CD4-positive, alpha-beta T cell treated with Interleukin-4 for 4 hours (primary cell): ENCODE measurements around the gene KCTD1.
"Not testable (repeated sequence)": the region's sequence is repeated elsewhere in the genome, so short reads cannot be mapped to it uniquely, and the experiment has no call there.

ENCODE experiments used
- DNase-seq: peaks from one replicate; pipeline ENCODE4 v3.0.0-alpha.2; 2020

The KCTD1 gene

DNA sequence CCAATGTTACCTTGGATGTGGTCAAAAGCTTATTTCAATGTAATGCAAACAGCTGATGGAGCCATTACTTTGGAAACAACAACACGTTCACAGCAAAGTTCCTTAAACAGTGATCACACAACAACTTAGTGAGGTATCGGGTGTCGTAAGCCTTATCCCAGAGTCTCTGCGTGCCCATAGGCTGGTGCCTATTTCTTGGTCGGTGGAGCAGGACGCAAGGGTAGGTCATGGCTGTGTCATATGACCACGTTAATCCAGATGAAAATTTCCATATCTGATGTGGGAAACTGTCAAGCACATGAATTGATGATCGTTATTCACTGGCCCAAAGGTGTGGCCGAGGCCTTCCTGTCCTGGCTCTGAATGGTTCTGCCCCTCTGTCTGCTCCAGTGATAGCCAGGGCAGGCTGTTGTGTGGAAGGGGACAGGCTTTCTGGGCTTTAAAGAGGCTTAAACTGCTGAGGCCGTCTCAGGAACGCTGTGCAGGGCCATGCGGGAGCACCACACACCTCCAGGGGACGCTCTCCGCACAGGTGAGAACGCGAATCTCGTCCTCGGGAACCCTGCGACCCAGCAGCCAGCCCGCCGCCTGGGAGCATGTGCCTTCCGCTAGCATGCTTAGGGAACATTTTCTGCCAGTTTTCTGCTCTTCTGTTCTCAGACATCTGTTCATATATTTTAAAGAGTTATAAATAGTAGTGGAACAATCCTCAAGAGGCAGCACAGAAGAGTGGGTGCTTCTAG is 90.6 kb downstream of the KCTD1 start:
- no peak for DNase-seq

DNA sequence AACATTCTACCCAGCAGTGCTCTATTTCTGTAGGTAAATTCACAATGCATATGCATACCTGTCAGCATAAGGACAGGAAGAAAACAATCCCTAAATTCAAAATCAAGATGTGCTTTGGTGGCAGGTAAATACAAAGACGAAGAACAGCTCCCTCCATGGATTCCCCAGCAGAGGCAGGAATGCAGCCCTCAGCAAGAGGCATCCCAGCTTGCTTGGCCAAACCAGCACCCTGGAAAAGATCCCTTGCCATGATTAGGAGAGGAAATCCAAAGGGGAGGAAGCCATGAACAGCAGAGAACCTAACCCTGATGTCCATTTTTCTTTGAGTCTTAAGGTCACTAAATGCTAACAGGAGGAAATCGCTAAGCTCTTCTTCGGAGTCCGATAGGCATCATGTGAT is 91.2 kb downstream of the KCTD1 start:
- DNase-seq: no peak

- DNase-seq: no peak
Observed at GRCh38 chr18:26456070-26456491, 92.3 kb downstream of the KCTD1 start.

DNA sequence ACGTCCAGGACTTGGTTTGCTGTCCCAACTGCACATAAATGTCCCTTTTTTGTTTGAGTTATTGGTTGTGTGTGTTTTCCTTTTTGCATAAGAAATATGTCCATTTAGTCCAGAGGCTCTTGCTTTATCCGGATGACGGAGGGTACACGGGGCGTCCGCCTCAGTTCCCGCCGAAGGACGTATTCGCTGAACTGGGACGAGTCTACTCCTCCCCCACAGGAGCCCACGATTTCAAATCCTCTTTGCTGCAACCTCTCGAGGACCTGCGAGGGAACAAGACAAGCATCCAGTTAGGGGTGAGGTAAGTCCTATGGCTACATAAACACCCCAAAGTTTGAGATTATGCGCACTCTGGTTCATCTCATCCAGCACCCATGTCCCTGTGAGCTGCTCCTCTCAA is 92.7 kb downstream of the KCTD1 start:
- DNase-seq: no peak

- DNase-seq: no peak
Observed at GRCh38 chr18:26454616-26455015, 93.7 kb downstream of the KCTD1 start.

GRCh38 chr18:26454192-26454591 is 94.2 kb downstream of the KCTD1 start:
- no peak for DNase-seq

GRCh38 chr18:26453386-26453901 is 94.9 kb downstream of the KCTD1 start:
- no peak for DNase-seq

- no peak for DNase-seq
Observed at GRCh38 chr18:26450989-26451682, 97.2 kb downstream of the KCTD1 start.

GRCh38 chr18:26448714-26449159 is 99.6 kb downstream of the KCTD1 start:
- DNase-seq: no peak

- no peak for DNase-seq
Observed at GRCh38 chr18:26443853-26444252, 104.5 kb downstream of the KCTD1 start.

- DNase-seq: no peak
Observed at GRCh38 chr18:26442126-26442525, 106.2 kb downstream of the KCTD1 start.

- no peak for DNase-seq
Observed at GRCh38 chr18:26440644-26441043, 107.7 kb downstream of the KCTD1 start.

DNA sequence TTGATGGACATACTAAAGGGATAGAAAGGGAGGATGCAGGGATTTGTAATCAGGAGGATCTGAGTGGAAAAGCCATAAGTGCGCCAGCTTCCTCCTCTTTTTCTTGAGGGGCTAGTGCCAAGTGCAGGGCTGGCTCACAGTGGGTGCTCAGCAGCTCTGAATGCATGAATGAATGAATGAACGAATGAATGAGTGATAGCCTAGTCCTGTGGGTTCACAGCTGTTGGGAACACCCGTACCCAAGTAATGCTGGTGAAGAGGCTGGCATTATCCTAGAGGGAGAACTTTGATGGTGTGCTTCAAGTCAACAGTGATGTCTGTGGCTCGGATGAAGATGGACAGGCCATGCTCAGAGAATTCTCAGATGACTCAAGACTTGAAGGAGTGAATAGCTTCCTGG is 108.8 kb downstream of the KCTD1 start:
- no peak for DNase-seq

DNA sequence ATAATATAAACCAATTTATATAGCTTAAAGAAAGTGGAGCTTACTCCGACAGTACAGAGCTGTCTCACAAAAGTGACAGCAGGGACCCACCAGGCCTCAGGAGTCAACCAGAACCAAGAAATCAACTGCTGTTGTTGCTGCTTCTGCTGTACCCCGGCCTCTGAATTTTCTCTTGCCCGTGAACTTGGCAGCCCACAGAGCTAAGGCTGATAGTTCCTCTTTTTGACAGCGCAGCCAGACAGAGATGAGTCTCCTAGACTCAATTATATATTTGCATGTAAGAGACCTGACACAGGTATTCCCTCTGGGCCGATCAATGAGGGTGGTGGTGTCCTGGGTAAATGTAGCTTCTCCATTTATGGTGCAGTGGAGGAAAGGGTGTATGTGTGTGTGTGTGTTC is 109.4 kb downstream of the KCTD1 start:
- DNase-seq: no peak

DNA sequence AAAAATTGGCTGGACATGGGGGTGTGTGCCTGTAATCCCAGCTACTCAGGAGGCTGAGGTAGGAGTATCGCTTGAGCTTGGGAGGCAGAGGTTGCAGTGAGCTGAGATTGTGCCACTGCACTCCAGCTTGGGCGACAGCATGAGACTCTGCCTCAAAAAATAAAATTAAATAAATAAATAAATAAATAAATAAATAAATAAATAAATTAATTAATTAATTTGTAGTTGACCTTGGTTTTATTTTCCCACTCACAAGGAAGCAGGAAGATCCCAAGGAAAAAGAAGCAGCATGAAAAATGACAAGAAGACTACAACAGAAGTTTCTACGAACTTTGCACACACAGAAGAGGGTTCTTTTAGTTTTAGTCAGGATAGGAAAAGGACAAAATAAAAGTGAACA is 110.7 kb downstream of the KCTD1 start:
- not testable (repeated sequence) for DNase-seq

DNA sequence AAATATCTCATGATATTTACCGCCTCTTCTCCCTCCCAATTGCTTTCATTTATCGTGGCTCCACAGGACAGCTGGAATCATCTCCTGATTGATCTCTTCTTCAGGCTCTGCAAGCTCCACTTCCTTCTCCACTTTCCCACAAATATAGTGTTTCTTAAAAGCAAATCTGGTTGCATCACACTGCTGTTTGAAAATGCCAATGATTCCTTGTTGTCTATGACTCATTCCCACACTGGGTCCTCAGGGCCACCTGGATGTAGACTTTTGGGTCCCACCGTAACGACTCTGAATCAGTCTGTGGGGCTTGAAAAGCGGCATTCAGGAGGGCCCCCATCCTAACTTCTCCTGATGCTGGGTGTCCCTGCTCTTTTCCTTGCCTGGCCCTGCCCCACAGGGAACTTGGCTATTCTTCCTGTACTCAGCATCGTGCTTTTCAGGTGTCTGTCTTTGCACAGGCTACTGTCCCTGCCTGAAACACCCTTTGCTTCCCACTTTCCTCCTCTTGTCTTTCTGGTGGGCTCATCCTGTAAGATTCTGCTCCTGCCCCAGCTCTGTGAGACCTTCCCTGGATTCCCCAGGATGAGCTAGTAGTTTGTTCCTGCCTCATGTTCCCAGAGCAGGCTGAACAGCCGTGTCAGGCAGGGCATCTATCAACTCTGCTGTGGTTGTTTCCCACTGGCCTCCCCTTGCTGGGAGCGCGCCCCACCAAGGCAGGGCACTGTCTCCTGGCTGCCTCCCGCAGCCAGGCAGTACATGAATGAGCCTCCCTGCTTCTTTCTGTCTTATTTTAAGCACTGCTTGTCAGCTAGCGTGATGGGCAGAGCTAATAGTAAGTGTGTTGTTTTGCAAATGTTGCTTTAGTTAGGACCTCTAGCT is 111.9 kb downstream of the KCTD1 start:
- no peak for DNase-seq

DNA sequence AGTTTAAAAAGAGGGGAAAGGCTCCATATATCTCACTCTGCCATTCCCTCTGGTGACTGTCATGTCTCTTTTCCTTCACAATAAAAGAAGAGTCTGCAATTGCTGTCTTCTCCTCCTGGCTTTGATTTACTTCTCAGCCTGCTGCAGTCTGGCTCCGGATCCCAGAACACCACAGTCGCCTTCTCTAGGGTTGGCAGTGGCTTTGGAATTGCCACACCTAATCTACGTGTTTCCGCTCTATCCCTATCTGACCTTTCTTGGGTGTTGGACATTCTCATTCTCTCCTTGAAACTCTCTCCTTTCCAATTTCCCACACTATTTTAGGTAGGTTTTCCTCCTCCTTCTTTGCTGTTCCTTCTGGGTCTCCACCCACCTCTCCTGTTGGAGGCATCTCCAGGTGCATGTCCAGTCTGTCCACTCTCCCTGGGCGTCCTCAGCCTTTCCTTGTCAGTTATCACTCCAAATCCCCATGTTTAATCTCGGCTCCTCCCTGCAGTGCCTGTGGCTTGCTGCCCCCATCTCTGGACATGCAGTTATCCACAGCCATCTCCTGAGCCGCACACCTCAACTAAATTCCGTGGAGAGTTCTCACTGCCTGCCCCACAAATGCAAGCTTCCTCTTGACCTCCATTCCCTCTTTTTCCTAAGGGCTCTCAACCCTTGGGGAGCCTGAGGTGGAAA is 112.8 kb downstream of the KCTD1 start:
- DNase-seq: no peak

GRCh38 chr18:26434887-26435286 is 113.5 kb downstream of the KCTD1 start:
- DNase-seq: no peak

- DNase-seq: no peak
Observed at GRCh38 chr18:26432651-26433424, 115.5 kb downstream of the KCTD1 start.

- DNase-seq: no peak
Observed at GRCh38 chr18:26429535-26430226, 118.7 kb downstream of the KCTD1 start.

DNA sequence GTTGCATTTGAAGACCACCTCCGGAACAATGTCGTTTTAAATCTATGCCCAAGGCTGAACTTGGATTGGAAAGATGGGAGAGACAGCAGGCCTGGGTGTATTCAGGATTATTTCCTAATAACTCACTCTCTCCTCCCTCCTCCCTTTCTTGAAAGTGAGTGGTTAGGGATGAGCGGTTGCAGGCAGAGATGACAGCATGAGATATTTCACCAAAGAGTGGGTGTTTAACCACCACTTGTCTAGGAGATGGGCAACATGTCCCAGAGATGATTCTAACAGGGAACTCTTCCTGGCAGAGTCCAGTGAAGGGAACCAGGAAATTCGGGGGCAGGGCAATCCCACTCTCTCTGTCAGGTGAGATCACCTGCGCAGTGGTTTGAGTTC is 123.2 kb downstream of the KCTD1 start:
- no peak for DNase-seq
